ENCODE results near the gene ATXN10. TPM values are rescaled to one million over a fixed set of nuclear protein-coding genes. Genes with fewer than 3 reads are reported as not detected.

Gene ATXN10
- total and polyA plus RNA-seq, 2 of the 8 experiments (the other 6 are each of a cell fraction or from before 2014, with no cell fraction given): 134 to 210 TPM

GRCh38 chr22:45742866-45743450 is 71.3 kb downstream of the ATXN10 start:
- ChIA-PET POLR2A (ENCODE audit: partially characterized antibody) (no interaction called here), CTCF (ENCODE audit: partially characterized antibody) (no interaction called here)
- Histone ChIP-seq H4K5ac (ENCODE audit: insufficient read length, low read depth, low read length) (no peak overlapping the region), H3K4me1 (replicated peaks in 1 of 4; ENCODE audit: control insufficient read depth in 3 of 4, insufficient read depth in 4 of 4, low read length in 3 of 4) (no peaks in the 10 kb centered on the region; a peak in 1 of 7 replicates), H2BK12ac (ENCODE audit: low read depth, low read length) (no peak overlapping the region), H3K79me2 (ENCODE audit: control insufficient read depth in 1 of 2, insufficient read depth in 2 of 2, low read length in 2 of 2) (no peaks in the 10 kb centered on the region; a peak in 1 of 4 replicates), H4K8ac (ENCODE audit: extremely low read depth, insufficient read depth, low read length) (no peak overlapping the region), H2BK5ac (ENCODE audit: low read depth, low read length) (no peak overlapping the region), H2BK15ac (ENCODE audit: low read length) (no peak overlapping the region), H3K36me3 (ENCODE audit: control insufficient read depth in 2 of 4, insufficient read depth in 4 of 4, low read length in 3 of 4) (peaks cover 7 to 55% (median 27%) of the 10 kb centered on the region in 4 experiments; a peak in 7 of 8 replicates), H2BK120ac (replicated peaks; ENCODE audit: low read depth, low read length) (no peak overlapping the region), H4K20me1 (replicated peaks in 1 of 2; ENCODE audit: control insufficient read depth in 1 of 2, insufficient read depth in 2 of 2, low read length in 2 of 2) (peaks cover 0 to 2% of the 10 kb centered on the region in 2 experiments), H3K79me1 (ENCODE audit: low read depth, low read length) (no peaks in the 10 kb centered on the region), H2AFZ (ENCODE audit: low read length) (no peak overlapping the region), H4K91ac (replicated peaks; ENCODE audit: insufficient read length, low read length) (no peak overlapping the region), H3K18ac (ENCODE audit: extremely low read depth, low read length) (no peak overlapping the region), H3K27ac (ENCODE audit: low read depth, low read length) (no peak overlapping the region), H3K56ac (replicated peaks; ENCODE audit: insufficient read length, low read depth, low read length) (no peak overlapping the region), H2BK20ac (ENCODE audit: low read length) (no peak overlapping the region), H3K9me3 (ENCODE audit: insufficient read depth in 2 of 2, low read depth in 1 of 2, low read length in 1 of 2) (no peaks in the 10 kb centered on the region), H2AK5ac (ENCODE audit: low read depth, low read length) (no peak overlapping the region), H3K23me2 (ENCODE audit: low read depth, low read length) (no peaks in the 10 kb centered on the region), H3K4me2 (ENCODE audit: insufficient read depth in 1 of 2, low read depth in 2 of 2, low read length in 2 of 2) (no peak overlapping the region), H3K4ac (replicated peaks; ENCODE audit: insufficient read length, low read depth, low read length) (no peak overlapping the region), H3K9ac (replicated peaks in 1 of 4; ENCODE audit: extremely low read depth in 1 of 4, low read depth in 3 of 4, low read length in 3 of 4) (no peak overlapping the region), H3K27me3 (replicated peaks in 1 of 4; ENCODE audit: control insufficient read depth in 3 of 4, extremely low read depth in 1 of 4, insufficient read depth in 3 of 4, low read length in 3 of 4) (no peaks in the 10 kb centered on the region), H3K4me3 (ENCODE audit: extremely low read depth in 1 of 4, insufficient read depth in 2 of 4, low read depth in 3 of 4, low read length in 4 of 4) (no peak overlapping the region), H3K23ac (ENCODE audit: insufficient read length) (no peak overlapping the region), H3K14ac (ENCODE audit: insufficient read length) (no peak overlapping the region)
- TF ChIP-seq POLR2A (IDR thresholded peaks at IDR 0.05; ENCODE audit: control extremely low read depth in 1 of 2, low read depth in 2 of 2, low read length in 2 of 2): no peak
- TF ChIP-seq CEBPB (IDR thresholded peaks at IDR 0.05; ENCODE audit: low read depth, low read length): 0 out of 2 replicates have a peak, but pooled peaks have one; percentile 39
- DNase-seq (ENCODE audit: low read depth in 1 of 2, low spot score in 2 of 2): no peak
- no peak for FAIRE-seq
- WGBS, 2 experiments (ENCODE audit: extremely low coverage in 1 of 2, insufficient coverage in 1 of 2, insufficient read length in 1 of 2, insufficient replicate concordance in 2 of 2, low coverage in 1 of 2, low lambda C conversion rate in 2 of 2, missing lambda C conversion rate in 1 of 2): 94% methylated on average over 8 of the region's 8 CpGs; no CpG with 5 or more reads in 1 of the 2 experiments

All from H1 (cell line).